ENCODE measurements around the gene QRFP. TPM values are rescaled to one million over a fixed set of nuclear protein-coding genes. Genes with fewer than 3 reads are reported as not detected.

The QRFP gene
- total RNA-seq, 1 experiment from 2014 or later: not detected

DNA sequence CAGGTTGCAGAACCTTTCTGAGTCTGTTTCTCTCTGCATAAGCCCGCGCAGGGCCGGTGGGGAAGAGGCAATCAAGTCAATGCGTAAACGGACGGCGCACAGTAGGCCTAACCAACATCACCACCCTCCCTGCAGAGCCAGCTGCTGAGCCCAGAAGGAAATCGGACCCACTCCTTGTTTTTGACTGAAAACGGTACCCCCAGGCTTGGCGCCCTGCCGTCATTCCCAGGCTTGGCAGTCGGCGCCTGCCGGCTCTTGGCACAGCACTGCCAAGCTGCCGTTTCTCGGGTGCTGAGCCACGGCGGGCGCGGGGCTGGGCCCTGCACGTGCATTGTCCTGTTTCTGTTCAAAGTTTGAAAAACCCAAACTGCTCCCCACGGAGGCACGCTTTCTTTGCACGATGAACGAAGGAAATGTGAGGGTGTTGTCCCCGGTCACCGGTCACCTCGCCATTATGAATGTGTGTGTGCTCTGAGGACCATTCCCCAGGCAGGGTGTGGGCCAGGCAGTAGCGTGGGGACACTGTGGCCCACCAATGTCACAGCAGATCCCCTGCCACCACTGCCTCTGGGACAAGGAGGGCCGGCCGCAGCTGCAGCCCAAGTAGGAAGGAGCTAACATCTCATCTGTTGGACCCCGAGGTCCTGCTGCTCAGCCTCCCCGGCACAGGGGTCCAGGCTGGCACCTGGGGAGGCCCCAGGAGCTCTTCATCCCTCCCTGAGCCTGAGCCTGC, 22.4 kb upstream of the QRFP start:
- no peak overlapping the region for H4K5ac ChIP-seq (ENCODE audit: insufficient read length, low read depth, low read length)
- H2BK120ac ChIP-seq (ENCODE audit: low read depth, low read length, poor library complexity, severe bottlenecking): no peak overlapping the region
- no peaks in the 10 kb centered on the region for H4K20me1 ChIP-seq (ENCODE audit: control insufficient read depth, insufficient read depth, insufficient read length)
- H3K23me2 ChIP-seq (ENCODE audit: insufficient read length, low read depth, low read length, poor library complexity, severe bottlenecking): no peaks in the 10 kb centered on the region
- Mint-ChIP-seq H3K4me1 (peaks cover 11 to 42% of the 10 kb centered on the region in 2 experiments), H3K4me3 (no peak overlapping the region), H3K27me3 (ENCODE audit: low read depth) (no peaks in the 10 kb centered on the region; the same call in 1 of the 2 replicates), H3K9me3 (no peaks in the 10 kb centered on the region), H3K36me3 (ENCODE audit: insufficient read depth in 1 of 3, low read depth in 3 of 3) (no peaks in the 10 kb centered on the region), H3K27ac (no peak overlapping the region; a peak in 1 of 7 replicates)
- DNase-seq: no peak
- no peak overlapping the region for H4K91ac ChIP-seq (ENCODE audit: insufficient read length, low read depth, low read length)
- H2BK12ac ChIP-seq (ENCODE audit: insufficient read length, low read depth, low read length): no peak overlapping the region
- WGBS (ENCODE audit: extremely low coverage, insufficient read length, low lambda C conversion rate): no CpG with 5 or more reads among the region's 33 CpGs
- no peak overlapping the region for H2AK5ac ChIP-seq (ENCODE audit: insufficient read length, low read length)
- H3K4me2 ChIP-seq (ENCODE audit: insufficient read depth, insufficient read length, low read length): no peak overlapping the region
- H3K9me3 ChIP-seq (ENCODE audit: control insufficient read depth, low read depth, low read length): no peaks in the 10 kb centered on the region
- no peak overlapping the region for H3K9ac ChIP-seq (ENCODE audit: extremely low read depth, insufficient read length, low read length)
- H3K4ac ChIP-seq (ENCODE audit: low read depth, low read length): no peak overlapping the region
- H3K56ac ChIP-seq (ENCODE audit: insufficient read length, low read depth, low read length): no peak overlapping the region
- no peak overlapping the region for H3T11ph ChIP-seq (ENCODE audit: low read length)
- no peak overlapping the region for H2AFZ ChIP-seq (ENCODE audit: low read length)
- TF ChIP-seq, protein P1, sequence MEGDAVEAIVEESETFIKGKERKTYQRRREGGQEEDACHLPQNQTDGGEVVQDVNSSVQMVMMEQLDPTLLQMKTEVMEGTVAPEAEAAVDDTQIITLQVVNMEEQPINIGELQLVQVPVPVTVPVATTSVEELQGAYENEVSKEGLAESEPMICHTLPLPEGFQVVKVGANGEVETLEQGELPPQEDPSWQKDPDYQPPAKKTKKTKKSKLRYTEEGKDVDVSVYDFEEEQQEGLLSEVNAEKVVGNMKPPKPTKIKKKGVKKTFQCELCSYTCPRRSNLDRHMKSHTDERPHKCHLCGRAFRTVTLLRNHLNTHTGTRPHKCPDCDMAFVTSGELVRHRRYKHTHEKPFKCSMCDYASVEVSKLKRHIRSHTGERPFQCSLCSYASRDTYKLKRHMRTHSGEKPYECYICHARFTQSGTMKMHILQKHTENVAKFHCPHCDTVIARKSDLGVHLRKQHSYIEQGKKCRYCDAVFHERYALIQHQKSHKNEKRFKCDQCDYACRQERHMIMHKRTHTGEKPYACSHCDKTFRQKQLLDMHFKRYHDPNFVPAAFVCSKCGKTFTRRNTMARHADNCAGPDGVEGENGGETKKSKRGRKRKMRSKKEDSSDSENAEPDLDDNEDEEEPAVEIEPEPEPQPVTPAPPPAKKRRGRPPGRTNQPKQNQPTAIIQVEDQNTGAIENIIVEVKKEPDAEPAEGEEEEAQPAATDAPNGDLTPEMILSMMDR (conservative IDR thresholded peaks at IDR 0.05): no peak
- H3K23ac ChIP-seq (ENCODE audit: insufficient read length, low read depth, low read length): no peak overlapping the region
- no peaks in the 10 kb centered on the region for H3K79me1 ChIP-seq (ENCODE audit: insufficient read depth, low read depth, low read length, poor library complexity, severe bottlenecking)
- H2BK5ac ChIP-seq (ENCODE audit: insufficient read length, low read length): no peak overlapping the region
- no peak overlapping the region for H3K27ac ChIP-seq (ENCODE audit: insufficient read length, low read depth, low read length)
- no peak overlapping the region for H2BK15ac ChIP-seq (ENCODE audit: low read depth, low read length)
- H3K4me1 ChIP-seq (ENCODE audit: insufficient read depth, low read length): no peaks in the 10 kb centered on the region
- H4K8ac ChIP-seq (replicated peaks; ENCODE audit: insufficient read length, low read depth, low read length): no peak overlapping the region
- no peak overlapping the region for H2BK20ac ChIP-seq (ENCODE audit: low read depth, low read length, poor library complexity, severe bottlenecking)
- H3K14ac ChIP-seq (ENCODE audit: insufficient read depth, low read length): no peak overlapping the region
- no peaks in the 10 kb centered on the region for H3K27me3 ChIP-seq (ENCODE audit: insufficient read depth, low read length)
- no peaks in the 10 kb centered on the region for H3K79me2 ChIP-seq (ENCODE audit: insufficient read depth, low read length)
- H3K18ac ChIP-seq (ENCODE audit: insufficient read length, low read depth, low read length): no peak overlapping the region
